CD14-positive monocyte (primary cell): ENCODE results near the gene NEK9. TPM values are rescaled to one million over a fixed set of nuclear protein-coding genes. Genes with fewer than 3 reads are reported as not detected.

Experiments
- DNase-seq, 3 donors: peaks; one replicate each; pipeline ENCODE4 v3.0.0-alpha.2; 2011 to 2022
- H2AFZ ChIP-seq: 2 replicates; pipeline ENCODE4 v1.6.0; 2012; ENCODE audit warnings: mild to moderate bottlenecking, low read depth, low read length, inconsistent platforms; ENCODE audit not compliant: insufficient read depth, poor library complexity, severe bottlenecking
- H3K27ac ChIP-seq, 2 donors: 1 replicate in 1 of 2; 2 replicates in 1 of 2; pipeline ENCODE4 v1.5.1; 2012 to 2013; ENCODE audit warnings: low read length in 2 of 2, control low read depth in 1 of 2, inconsistent platforms in 1 of 2, low read depth in 1 of 2, mild to moderate bottlenecking in 1 of 2
- H3K27me3 ChIP-seq, 2 donors: one replicate each; pipeline versions ENCODE4 v1.6.0 to v1.6.1; 2011 to 2013; ENCODE audit warnings: low read length in 2 of 2; ENCODE audit not compliant: control insufficient read depth in 2 of 2, insufficient read depth in 2 of 2
- H3K36me3 ChIP-seq, 2 donors: replicated peaks in 1 of 2; 1 replicate in 1 of 2; 2 replicates in 1 of 2; pipeline versions ENCODE4 v1.5.1 to v1.6.1; 2012 to 2013; ENCODE audit warnings: low read length in 2 of 2, control low read depth in 1 of 2, inconsistent platforms in 1 of 2, mild to moderate bottlenecking in 1 of 2; ENCODE audit not compliant: insufficient read depth in 2 of 2, control insufficient read depth in 1 of 2
- H3K4me1 ChIP-seq, 2 donors: 1 replicate in 1 of 2; 2 replicates in 1 of 2; pipeline versions ENCODE4 v1.5.1 to v1.6.1; 2012 to 2013; ENCODE audit warnings: low read length in 2 of 2, control low read depth in 1 of 2, inconsistent platforms in 1 of 2, mild to moderate bottlenecking in 1 of 2, moderate library complexity in 1 of 2; ENCODE audit not compliant: insufficient read depth in 2 of 2, control insufficient read depth in 1 of 2
- H3K4me2 ChIP-seq: replicated peaks from 2 replicates; pipeline ENCODE3; 2012; ENCODE audit warnings: low read length, moderate library complexity, mild to moderate bottlenecking; ENCODE audit not compliant: poor library complexity, severe bottlenecking; ENCODE audit errors: extremely low read depth
- H3K4me3 ChIP-seq, 3 experiments: fragments of 200-600 bp in 1 of 3; sonication (generic) in 1 of 3; replicated peaks in 1 of 3; 1 replicate in 2 of 3; 2 replicates in 1 of 3; pipeline ENCODE4 v1.5.1; 2011 to 2013; ENCODE audit warnings: low read length in 3 of 3, mild to moderate bottlenecking in 3 of 3, control low read depth in 2 of 3, low read depth in 2 of 3, inconsistent platforms in 1 of 3, moderate library complexity in 1 of 3
- H3K79me2 ChIP-seq: 2 replicates; pipeline ENCODE4 v1.6.0; 2012; ENCODE audit warnings: mild to moderate bottlenecking, control low read depth, inconsistent platforms, low read length, moderate library complexity; ENCODE audit not compliant: insufficient read depth
- H3K9ac ChIP-seq: 2 replicates; pipeline ENCODE4 v1.6.0; 2017; ENCODE audit warnings: low read length, mild to moderate bottlenecking; ENCODE audit not compliant: insufficient read depth, poor library complexity, severe bottlenecking
- H3K9me3 ChIP-seq, 2 donors: replicated peaks in 1 of 2; 1 replicate in 1 of 2; 2 replicates in 1 of 2; pipeline versions ENCODE4 v1.5.1 to v1.6.1; 2012 to 2013; ENCODE audit warnings: low read length in 2 of 2, control low read depth in 1 of 2; ENCODE audit not compliant: control insufficient read depth in 1 of 2, insufficient read depth in 1 of 2
- H4K20me1 ChIP-seq: 2 replicates; pipeline ENCODE4 v1.6.0; 2012; ENCODE audit warnings: mild to moderate bottlenecking, low read length, control low read depth, moderate library complexity; ENCODE audit not compliant: insufficient read depth
- H3K27ac Mint-ChIP-seq, 7 donors: one replicate each; pipeline ENCODE4 v1.8.0; 2020; ENCODE audit warnings: mild to moderate bottlenecking in 7 of 7, mixed read lengths in 7 of 7, moderate library complexity in 6 of 7, inconsistent platforms in 2 of 7
- H3K27me3 Mint-ChIP-seq, 3 donors: one replicate each; pipeline ENCODE4 v1.8.0; 2021 to 2022; ENCODE audit warnings: low read depth in 3 of 3, mild to moderate bottlenecking in 3 of 3, mixed read lengths in 3 of 3, moderate library complexity in 3 of 3, inconsistent platforms in 1 of 3
- H3K36me3 Mint-ChIP-seq, 2 donors: one replicate each; pipeline ENCODE4 v1.8.0; 2020; ENCODE audit warnings: mixed read lengths in 2 of 2, inconsistent platforms in 1 of 2, mild to moderate bottlenecking in 1 of 2
- H3K4me1 Mint-ChIP-seq: one replicate; pipeline ENCODE4 v1.8.0; 2020; ENCODE audit warnings: mild to moderate bottlenecking, mixed read lengths
- H3K4me3 Mint-ChIP-seq, 2 donors: one replicate each; pipeline ENCODE4 v1.8.0; 2020; ENCODE audit warnings: mild to moderate bottlenecking in 2 of 2, mixed read lengths in 2 of 2, moderate library complexity in 1 of 2
- H3K9me3 Mint-ChIP-seq, 7 donors: one replicate each; pipeline ENCODE4 v1.8.0; 2020 to 2022; ENCODE audit warnings: mixed read lengths in 7 of 7, mild to moderate bottlenecking in 6 of 7, moderate library complexity in 6 of 7, inconsistent platforms in 2 of 7
- CTCF ChIP-seq: fragments of 200-600 bp; IDR thresholded peaks from one replicate; pipeline ENCODE4 v1.8.0; 2022; ENCODE audit warnings: antibody characterized with exemption, mild to moderate bottlenecking
- WGBS: methylation state at CpG from one replicate; pipeline ENCODE4 v1.1.5; 2013; ENCODE audit warnings: missing lambda C conversion rate; ENCODE audit not compliant: insufficient coverage; 5-methylcytosine and 5-hydroxymethylcytosine counted together
- intact Hi-C, 2 donors: fragments of 100-400 bp; cut with micrococcal nuclease; formaldehyde crosslinking; loops; one replicate each; pipeline versions ENCODE4 v1.15.0 to v1.15.1; 2023
- polyA plus RNA-seq, 3 donors: library from polyadenylated mRNA; depleted of rRNA in 1 of 3; unstranded in 2 of 3; stranded (reverse) in 1 of 3; fragments of 300-500 nt in 2 of 3; fragments of >200 nt in 1 of 3; fragmentation: Illumina TruSeq in 2 of 3; gene quantifications; 1 replicate in 2 of 3; 2 replicates in 1 of 3; pipeline ENCODE4 v1.2.3, GENCODE V29; 2012 to 2021

The NEK9 gene
- polyA plus RNA-seq, 3 donors: 8.9 to 27.8 (median 10.1) TPM

- no peaks in the 10 kb centered on the region for H3K27me3 Mint-ChIP-seq
- no peak for DNase-seq
- Histone ChIP-seq H3K79me2 (peaks cover 99% of the 10 kb centered on the region), H3K4me1 (peaks cover 17 to 37% of the 10 kb centered on the region in 2 donors), H2AFZ (no peak overlapping the region), H3K36me3 (peaks cover 7 to 19% of the 10 kb centered on the region in 2 donors), H3K9ac (no peak overlapping the region), H3K4me3 (no peak overlapping the region), H3K9me3 (no peaks in the 10 kb centered on the region), H3K27ac (no peak overlapping the region), H3K4me2 (no peak overlapping the region), H3K27me3 (no peaks in the 10 kb centered on the region), H4K20me1 (peaks cover 13% of the 10 kb centered on the region)
- no peaks in the 10 kb centered on the region for H3K9me3 Mint-ChIP-seq
- no peak overlapping the region for H3K4me3 Mint-ChIP-seq
- TF ChIP-seq CTCF: no peak
- peaks cover 44% of the 10 kb centered on the region for H3K4me1 Mint-ChIP-seq
- 83% methylated on average over 1 of the region's 3 CpGs for WGBS
- intact Hi-C loops: no loop called here
- peaks cover 21 to 28% of the 10 kb centered on the region in 2 donors for H3K36me3 Mint-ChIP-seq
- peak overlapping the region in 4 of 7 donors; percentile 19 to 73 (median 49) for H3K27ac Mint-ChIP-seq
Observed at GRCh38 chr14:75155169-75155568, 28.3 kb upstream of the NEK9 start.

- H3K4me2 ChIP-seq: no peak overlapping the region
- H3K4me1 Mint-ChIP-seq: peaks cover 37% of the 10 kb centered on the region
- no peak overlapping the region for H2AFZ ChIP-seq
- H3K4me3 ChIP-seq: no peak overlapping the region
- peaks cover 6 to 30% of the 10 kb centered on the region in 2 donors for H3K4me1 ChIP-seq
- H3K27ac ChIP-seq: peak overlapping the region in 1 of 2 donors; percentile 16
- intact Hi-C loops: no loop called here
- TF ChIP-seq CTCF: no peak
- no peak overlapping the region for H3K4me3 Mint-ChIP-seq
- H3K9me3 ChIP-seq: no peaks in the 10 kb centered on the region
- peaks cover 12% of the 10 kb centered on the region for H4K20me1 ChIP-seq
- H3K79me2 ChIP-seq: peaks cover 99% of the 10 kb centered on the region
- peak overlapping the region in 3 of 7 donors; percentile 10 to 51 (median 33) for H3K27ac Mint-ChIP-seq
- H3K9ac ChIP-seq: no peak overlapping the region
- no peak for DNase-seq
- H3K36me3 Mint-ChIP-seq: peaks cover 33 to 45% of the 10 kb centered on the region in 2 donors
- H3K9me3 Mint-ChIP-seq: no peaks in the 10 kb centered on the region
- no CpG with 5 or more reads among the region's 1 CpG for WGBS
- peaks cover 14 to 33% of the 10 kb centered on the region in 2 donors for H3K36me3 ChIP-seq
- no peaks in the 10 kb centered on the region for H3K27me3 ChIP-seq
- H3K27me3 Mint-ChIP-seq: no peaks in the 10 kb centered on the region
Observed at GRCh38 chr14:75153295-75153694, 26.4 kb upstream of the NEK9 start.
